ENCODE results near the gene WIPF2.
A peak's percentile ranks its signal among the peaks of the same experiment; 100 is the strongest.
"Not testable (repeated sequence)": the region's sequence is repeated elsewhere in the genome, so short reads cannot be mapped to it uniquely, and the experiment has no call there.

The WIPF2 gene

GRCh38 chr17:40194821-40195220, 24.3 kb upstream of the WIPF2 start:
- no peak for DNase-seq

GRCh38 chr17:40197550-40197949, 21.6 kb upstream of the WIPF2 start:
- DNase-seq = no peak

- not testable (repeated sequence) for DNase-seq
Observed at GRCh38 chr17:40197965-40198456, 21.1 kb upstream of the WIPF2 start.

- DNase-seq = no peak
Observed at GRCh38 chr17:40198576-40198975, 20.5 kb upstream of the WIPF2 start.

GRCh38 chr17:40203131-40203530, 16.0 kb upstream of the WIPF2 start:
- DNase-seq = no peak

- not testable (repeated sequence) for DNase-seq
Observed at GRCh38 chr17:40206193-40206592, 12.9 kb upstream of the WIPF2 start.

GRCh38 chr17:40209404-40210093, 9.6 kb upstream of the WIPF2 start:
- peak; percentile 87 for DNase-seq

- not testable (repeated sequence) for DNase-seq
Observed at GRCh38 chr17:40213914-40214313, 5.2 kb upstream of the WIPF2 start.

- no peak for DNase-seq
Observed at GRCh38 chr17:40218006-40218739, 931 bp upstream of the WIPF2 start.

- no peak for DNase-seq
Observed at GRCh38 chr17:40219594-40220338, 662 bp downstream of the WIPF2 start.

- no peak for DNase-seq
Observed at GRCh38 chr17:40224718-40225550, 5.8 kb downstream of the WIPF2 start.

- DNase-seq = not testable (repeated sequence)
Observed at GRCh38 chr17:40229146-40229545, 10.0 kb downstream of the WIPF2 start.

GRCh38 chr17:40230670-40231069, 11.6 kb downstream of the WIPF2 start:
- no peak for DNase-seq

- not testable (repeated sequence) for DNase-seq
Observed at GRCh38 chr17:40231928-40232327, 12.8 kb downstream of the WIPF2 start.

GRCh38 chr17:40241252-40241834, 22.2 kb downstream of the WIPF2 start:
- DNase-seq = no peak

- no peak for DNase-seq
Observed at GRCh38 chr17:40242774-40243173, 23.7 kb downstream of the WIPF2 start.

- no peak for DNase-seq
Observed at GRCh38 chr17:40243761-40244160, 24.7 kb downstream of the WIPF2 start.

GRCh38 chr17:40244255-40244654, 25.2 kb downstream of the WIPF2 start:
- DNase-seq = no peak

GRCh38 chr17:40247926-40248495, 28.9 kb downstream of the WIPF2 start:
- DNase-seq = no peak

- no peak for DNase-seq
Observed at GRCh38 chr17:40248507-40248906, 29.4 kb downstream of the WIPF2 start.

- DNase-seq = no peak
Observed at GRCh38 chr17:40251576-40251975, 32.5 kb downstream of the WIPF2 start.

- no peak for DNase-seq
Observed at GRCh38 chr17:40253565-40253964, 34.5 kb downstream of the WIPF2 start.
